Activated naive CD4-positive, alpha-beta T cell treated with anti-CD3 and anti-CD28 coated beads, Interleukin-2, amount 50 U/mL, for 16 hours (primary cell): ENCODE measurements around the gene DNAJC15.

Experiments
- DNase-seq: peaks from one replicate; pipeline ENCODE4 v3.0.0-alpha.2; 2020

DNAJC15 gene

DNA sequence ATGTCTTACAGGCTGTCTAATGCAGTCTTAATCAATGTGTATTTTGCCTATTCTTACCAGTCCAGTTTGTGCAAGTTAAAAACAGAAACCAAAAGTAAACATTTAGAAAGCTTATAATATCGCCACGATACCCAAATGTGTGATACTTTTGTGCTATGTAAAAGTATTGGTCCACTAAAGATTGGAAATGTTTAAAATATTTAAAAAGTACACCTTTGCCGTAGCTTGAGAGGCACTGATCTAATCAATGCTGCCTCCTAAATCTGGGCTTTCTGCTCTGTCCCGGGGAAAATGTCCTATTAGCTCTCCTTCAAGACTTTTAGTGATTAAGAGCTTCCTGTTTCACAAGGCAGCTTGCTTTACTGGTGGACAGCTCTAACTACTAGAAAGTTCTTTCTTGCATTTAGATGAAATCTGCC lies 64.7 kb downstream of the DNAJC15 start:
- no peak for DNase-seq

DNA sequence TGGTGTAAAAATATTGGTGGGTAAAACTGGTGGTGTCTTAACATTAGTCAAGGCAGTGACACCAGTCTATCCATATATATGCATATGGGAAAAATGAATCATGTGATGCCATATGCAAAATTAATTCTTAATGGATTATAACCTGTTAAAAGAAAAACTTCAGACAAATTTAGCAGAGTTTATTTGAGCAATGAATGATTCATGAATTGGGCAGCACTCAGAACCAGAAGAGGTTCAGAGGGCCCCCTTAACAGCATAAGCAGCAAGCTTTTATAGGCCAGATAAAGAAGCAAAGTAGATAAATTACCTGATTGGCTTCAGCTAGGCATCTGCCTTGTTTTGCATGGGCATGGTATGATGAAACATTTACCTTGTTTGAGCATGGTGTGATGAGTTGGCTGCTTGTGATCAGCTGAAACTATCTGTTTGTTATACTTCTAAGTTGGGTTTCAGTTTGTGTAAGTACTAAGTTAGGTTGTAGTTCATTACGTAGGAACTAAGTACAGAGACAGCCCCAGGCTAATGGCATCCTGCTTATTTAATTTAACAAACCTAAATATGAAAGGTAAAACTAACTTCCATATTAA lies 66.6 kb downstream of the DNAJC15 start:
- no peak for DNase-seq

DNA sequence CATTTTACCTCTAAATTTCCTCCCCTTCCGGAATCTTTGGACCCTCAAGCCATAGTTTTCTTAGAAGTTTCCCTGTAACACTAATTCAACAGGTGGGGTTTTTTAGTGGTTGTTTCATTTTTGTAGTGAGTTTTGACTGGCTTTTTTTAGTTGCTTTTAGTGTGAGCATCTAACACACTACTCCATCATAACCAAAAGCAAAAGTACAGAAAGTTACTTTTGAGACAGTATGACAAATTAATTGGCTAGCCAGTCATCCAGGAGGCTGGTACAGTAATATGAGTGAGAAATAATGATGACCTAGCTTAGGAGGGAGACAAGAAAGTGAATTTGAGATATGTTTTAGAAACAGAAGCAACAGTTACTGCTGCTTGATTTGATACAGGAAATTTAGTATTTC lies 71.5 kb downstream of the DNAJC15 start:
- no peak for DNase-seq

DNA sequence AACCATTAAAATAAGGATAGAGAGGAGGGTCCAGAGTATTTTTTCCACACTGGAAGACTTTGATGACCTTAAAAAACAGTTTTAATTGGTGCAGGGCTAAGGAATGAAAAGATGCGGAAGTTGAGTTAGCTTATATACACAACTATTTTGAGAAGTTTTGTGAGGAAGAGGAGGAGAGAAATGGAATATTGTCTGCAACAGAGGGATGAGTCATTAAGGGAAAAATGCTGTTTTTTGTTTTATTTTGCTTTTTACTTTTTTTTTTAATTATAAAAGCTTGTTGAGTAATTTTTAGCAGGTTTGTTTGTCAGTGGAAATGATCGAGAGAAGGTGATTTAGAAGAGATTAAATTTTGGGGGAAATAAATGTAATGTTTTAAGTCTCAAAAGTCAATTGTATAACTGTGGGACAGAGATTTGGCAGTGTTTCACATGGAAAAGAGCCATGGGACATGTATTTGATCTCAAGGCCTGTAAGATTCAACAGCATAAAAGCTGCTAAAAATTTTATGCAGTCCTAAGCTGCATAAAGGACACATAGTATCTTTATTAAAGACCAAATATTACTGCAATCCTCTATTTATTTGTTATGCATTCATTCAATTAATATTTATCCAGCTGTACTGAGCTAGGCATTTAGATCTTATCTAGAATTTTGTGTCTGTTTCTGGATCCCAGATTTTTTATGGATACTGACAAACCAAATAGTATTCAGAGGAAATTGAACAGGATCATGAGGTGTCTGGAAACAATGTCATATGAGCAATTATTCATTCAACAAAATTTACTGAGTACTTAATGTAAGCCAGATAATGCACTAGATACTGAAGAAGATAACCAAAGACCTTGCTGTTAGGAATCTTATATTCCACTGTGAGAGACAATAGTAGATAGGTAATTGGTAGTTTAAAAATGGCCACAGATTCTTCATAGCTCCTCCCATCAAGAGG lies 72.7 kb downstream of the DNAJC15 start:
- no peak for DNase-seq

DNA sequence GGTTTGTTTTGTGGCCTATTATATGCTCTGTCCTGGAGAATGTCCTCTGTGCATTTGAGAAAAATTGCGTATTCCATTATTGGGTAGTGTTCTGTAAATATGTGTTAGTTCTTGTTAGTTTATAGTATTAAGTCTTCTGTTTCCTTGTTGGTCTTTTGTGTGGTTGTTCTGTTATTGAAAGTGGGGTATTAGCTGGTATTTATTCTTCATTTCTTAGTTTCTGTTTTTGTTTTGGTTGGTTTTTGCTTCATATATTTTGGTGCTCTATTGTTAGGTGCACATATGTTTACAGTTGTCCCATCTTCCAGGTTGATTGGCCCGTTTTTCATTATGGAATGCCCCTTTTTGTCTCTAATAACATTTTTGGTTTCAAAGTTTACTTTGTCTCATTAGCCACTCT lies 77.3 kb downstream of the DNAJC15 start:
- no peak for DNase-seq

DNA sequence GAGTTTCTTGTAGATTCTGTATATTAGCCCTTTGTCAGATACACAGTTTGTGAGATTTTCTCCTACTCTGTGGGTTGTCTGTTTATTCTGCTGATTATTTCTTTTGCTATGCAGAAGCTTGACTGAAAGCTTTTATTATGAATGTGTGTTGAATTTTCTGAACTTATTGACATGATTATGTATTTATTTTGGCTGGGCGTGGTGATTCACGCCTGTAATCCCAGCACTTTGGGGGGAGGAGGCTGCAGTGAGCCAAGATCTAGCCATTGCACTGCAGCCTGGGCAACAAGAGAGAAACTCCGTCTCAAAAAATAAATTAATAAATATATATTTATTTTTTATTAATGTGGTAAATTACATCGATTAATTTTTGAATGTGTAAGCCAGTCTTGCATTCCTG lies 78.9 kb downstream of the DNAJC15 start:
- no peak for DNase-seq

DNA sequence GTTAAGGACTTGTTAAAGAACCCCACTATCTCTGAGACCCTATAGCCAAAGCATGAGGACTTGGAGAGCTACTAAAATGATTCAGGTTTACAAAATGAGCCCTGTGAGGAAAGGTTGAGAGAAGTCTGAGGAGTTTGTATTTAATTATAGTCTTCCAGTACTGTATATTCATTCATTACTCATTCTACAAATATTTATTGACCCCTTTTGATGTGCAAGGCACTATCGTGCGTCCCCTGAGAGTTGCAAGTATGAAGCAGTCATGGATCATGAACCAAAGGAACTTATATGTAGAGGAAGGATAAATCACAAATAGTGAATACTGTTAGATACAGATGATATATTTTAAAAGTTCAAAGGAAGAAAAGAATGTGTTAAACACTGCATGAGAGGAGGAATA lies 84.4 kb downstream of the DNAJC15 start:
- no peak for DNase-seq

DNA sequence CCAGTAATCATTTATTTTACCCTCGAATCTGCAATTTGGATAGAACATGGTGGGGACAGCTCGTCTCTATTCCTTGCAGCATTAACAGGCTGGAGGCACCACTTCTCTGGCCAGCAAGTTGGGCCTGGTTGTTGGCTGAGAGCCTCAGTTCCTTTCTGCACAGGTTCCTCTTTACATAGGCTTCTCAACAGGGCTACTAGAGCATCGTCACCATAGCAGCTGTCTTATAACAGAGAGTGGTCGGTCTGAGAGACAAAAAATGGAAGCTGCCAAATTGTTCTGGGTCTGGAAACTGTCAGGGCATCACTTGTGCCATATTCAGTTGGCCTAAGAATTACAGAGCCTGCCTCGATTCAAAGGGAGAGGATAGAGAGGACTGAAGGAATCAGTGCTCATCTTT lies 86.7 kb downstream of the DNAJC15 start:
- no peak for DNase-seq

DNA sequence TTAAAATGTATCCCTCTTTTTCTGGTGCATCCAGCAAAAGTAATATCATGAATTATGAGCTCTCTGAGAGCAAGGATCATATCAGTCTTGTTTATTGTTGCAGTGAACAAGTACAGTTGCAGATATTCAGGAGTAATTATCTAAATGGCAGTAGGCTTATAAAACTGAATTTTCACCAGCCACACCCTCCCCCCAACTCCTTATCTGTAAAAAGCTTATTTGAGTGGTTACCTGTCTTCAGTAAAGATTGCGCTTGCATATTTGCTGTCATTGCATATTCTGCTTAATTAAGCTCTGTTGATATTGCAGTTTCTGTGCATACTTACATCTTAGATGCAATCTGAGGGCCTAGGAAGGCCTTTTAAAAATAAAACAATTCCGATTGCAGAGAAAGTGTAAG lies 87.3 kb downstream of the DNAJC15 start:
- no peak for DNase-seq

DNA sequence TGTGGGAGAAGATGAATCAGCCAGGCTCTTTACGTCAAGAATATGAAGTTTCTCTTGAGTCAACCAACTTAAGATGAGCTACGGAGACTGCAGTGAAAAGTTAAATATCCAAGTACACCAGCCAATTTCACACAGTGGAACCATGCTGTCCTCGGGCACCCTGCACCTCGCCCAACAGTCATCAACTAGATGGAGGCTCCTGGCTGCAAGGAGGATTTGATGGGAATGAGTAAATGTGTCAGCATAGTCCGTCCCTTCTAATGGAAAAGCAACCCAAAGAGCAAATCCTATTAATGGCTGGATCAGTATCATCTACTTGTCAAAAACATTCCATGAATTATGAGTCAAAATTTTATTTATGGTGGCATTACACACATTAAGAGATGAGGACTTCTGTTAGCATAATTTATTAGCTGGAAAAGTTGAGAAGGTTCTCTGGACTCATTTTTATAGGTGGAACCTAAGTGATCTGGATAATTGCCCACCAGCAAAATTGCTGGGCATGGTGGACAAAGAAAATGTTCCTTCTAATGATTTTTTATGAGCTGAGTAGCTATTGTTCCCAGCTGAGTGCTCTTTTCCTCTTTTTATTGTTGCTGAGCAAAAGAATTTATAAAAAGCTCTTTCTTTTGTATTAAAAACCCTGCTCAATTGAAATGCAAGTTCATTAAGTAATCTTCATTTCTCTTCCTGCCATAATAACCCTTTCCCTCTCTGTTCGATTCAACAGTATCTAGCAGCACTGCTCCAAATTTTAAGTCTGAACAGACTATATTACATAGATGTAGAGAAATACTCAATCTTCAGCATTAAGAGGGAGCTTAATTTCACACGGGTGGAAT lies 88.4 kb downstream of the DNAJC15 start:
- no peak for DNase-seq

DNA sequence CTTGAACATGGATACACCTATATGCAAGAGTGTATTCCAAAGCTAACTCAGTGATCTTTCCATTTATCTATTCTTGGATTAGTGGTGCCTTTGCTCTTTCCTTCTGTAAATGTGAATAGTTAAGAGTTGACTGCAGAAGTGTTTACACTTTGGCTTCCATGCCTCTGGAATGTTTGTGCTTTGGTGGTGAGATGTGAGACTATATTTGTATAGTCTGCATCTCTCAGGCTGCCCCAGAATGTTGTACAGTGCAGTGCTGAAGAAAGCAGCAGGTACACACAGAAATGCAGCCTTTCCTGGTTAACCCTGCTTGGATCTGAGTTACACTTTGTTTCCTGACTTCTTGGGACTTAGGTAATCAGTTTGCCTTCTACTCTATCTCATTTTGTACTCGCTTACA lies 90.2 kb downstream of the DNAJC15 start:
- no peak for DNase-seq

DNA sequence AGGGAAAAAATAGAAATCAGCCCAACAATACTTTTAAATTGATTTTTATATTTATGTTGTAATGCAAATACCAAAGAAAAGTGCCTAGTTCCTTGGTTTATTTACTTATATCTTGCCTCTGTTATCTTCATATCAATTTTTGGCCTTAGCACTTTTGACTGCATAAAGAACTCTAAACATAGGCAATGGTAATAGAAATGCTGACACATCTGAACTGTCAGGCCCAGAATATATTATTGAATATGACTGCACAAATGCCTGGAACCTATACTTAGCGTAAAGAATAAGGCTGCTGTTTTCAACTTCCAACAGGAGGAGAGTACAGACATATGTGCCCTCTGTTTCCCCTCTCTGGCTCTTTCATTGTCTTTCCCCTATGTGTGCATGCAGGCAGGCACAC lies 91.1 kb downstream of the DNAJC15 start:
- DNase-seq = no peak

DNA sequence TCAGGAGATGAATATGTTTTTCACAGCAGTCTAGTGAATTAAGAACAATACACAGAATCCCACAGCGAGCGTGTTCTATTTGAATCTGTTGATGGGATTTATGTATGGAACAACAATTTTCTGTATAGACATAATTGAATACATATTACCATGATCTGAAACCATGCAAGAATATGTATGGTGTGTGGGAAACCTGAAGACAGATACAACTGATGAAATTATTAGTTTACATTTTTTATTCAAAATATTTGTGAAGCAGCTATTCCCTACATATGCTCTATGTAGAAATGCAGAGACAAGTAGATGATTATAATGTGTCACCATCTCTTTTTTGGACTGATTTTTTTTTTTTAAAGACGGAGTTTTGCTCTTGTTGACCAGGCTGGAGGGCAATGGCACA lies 91.8 kb downstream of the DNAJC15 start:
- DNase-seq = no peak

DNA sequence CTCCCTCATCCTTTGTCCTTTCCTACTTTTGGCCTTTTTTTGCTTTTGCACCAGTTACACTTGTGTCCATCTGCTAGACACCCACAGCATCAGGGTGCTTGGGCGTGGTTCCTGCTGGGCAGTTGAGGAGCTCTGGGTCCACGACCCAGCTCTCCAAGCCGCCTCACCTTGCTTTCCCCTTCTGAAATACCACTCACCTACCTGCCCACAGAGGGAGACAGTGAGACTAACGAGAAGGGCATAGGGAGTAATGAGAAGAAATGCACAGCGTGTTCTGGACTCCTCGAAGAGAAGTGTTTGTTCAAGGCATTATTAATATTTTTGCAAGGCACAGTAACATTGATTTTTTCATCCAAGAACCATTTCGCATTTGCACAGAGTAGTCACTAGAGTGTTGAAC lies 92.9 kb downstream of the DNAJC15 start:
- DNase-seq = no peak

DNA sequence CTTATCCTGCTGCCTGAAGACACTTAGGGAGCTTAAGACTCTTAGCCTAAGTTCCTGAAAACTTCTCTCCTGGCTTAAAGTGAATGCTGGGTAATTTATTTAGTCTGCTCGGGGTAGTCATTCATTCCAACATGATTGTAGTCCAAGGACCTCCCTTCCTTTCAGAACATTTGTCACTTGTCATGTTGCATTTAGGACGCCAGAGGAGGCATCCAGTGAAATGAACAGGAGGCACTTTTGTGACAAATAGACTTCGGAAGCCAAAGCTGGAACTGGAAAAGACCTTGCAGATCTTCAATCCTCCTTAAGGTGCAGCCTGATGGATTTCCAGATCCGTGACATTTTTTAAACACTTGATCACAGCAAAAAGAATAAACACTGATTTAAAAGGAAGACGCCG lies 95.1 kb downstream of the DNAJC15 start:
- no peak for DNase-seq

DNA sequence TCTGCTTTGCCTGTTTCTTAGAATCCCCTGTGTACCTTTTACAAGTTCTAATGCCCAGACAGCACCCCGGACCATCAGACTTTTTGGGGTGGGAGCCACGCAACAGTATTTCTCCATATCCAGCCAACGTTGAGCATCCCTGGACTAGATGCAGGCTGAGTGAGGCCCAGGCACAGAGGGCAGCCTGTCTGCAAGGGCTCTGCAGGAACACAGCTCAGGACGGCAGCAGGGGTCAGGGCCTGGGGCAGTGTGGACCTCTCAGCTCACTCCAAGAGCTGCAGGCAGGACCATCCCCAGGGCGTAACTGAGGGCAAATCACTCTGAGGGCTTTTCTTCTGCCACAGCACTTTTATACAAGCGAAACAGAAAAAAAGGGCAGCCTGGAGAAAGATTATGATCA lies 95.8 kb downstream of the DNAJC15 start:
- no peak for DNase-seq

DNA sequence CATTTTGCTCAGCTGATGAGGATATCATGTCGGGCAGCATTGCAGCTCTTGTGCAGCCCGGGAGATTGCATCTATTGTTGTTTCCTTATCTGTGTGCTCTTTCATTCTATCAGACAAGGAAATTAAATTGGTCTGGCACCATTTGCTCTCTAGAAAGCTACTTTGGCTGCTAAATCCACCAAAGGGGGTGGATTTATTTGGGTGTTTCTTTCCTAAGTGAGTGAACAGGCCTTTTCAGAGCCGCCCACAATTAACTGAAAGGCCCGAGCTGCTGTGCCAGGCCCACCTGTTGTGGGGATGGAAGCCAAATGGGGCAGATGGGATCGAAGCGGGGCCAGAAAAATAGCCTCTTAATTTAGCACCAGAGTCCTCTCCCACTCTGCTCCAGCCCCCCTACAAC lies 99.4 kb downstream of the DNAJC15 start:
- no peak for DNase-seq

DNA sequence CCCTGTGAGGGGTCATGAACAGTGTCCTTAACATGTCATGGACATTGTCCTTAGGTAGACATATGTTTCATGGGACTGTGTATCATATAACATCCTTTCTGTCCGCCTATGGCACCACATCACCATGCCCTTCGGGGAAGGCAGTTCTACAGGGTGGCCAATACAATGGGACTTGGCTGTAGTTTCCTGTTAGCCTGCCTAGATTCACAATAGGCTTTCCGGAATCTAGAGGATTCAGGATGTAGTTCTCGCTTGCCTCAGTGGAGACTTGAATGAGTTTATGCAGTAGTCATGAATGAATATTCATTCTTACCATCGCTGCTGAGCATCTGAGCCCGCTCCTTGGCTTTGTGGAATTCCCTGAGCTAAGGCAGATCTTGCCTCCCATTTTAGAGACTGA lies 100.5 kb downstream of the DNAJC15 start:
- DNase-seq = no peak

DNA sequence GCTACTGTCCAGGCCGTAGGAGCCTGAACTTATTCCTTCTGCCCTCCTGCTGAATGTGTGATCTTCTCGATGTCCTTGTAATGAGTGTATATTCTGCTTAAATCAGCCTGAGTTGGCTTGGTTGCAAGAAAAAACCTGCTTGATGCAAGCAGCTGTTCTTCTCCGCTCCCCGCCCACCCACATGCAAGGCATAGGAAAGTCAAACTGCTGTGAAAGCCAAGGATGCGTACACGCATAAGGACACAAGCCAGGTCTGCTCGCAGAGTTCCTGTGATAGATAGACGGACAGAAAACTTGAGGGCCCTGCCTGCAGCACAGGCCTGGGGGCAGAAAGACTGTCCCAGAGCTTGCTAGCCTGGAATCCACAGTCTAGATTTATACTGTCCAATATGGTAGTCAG lies 101.1 kb downstream of the DNAJC15 start:
- no peak for DNase-seq

DNA sequence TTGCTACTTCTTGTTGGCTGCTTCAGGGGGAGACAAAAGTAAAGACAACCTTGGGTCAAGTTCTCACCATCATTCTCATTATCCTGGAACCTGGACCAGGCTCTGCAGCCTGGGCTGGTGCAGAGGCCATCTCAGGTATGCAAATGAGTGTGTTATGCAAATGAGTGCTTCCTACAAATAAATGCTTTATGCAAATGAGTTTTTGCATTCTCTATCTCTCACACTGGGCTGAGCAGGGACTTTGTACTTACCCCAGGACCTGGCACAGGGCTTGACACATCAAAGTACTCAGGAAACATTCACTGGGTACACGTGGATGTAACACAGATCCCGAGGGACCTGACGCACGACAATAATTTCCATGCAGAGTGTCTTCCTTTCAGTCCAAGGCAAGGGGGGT lies 103.0 kb downstream of the DNAJC15 start:
- no peak for DNase-seq

DNA sequence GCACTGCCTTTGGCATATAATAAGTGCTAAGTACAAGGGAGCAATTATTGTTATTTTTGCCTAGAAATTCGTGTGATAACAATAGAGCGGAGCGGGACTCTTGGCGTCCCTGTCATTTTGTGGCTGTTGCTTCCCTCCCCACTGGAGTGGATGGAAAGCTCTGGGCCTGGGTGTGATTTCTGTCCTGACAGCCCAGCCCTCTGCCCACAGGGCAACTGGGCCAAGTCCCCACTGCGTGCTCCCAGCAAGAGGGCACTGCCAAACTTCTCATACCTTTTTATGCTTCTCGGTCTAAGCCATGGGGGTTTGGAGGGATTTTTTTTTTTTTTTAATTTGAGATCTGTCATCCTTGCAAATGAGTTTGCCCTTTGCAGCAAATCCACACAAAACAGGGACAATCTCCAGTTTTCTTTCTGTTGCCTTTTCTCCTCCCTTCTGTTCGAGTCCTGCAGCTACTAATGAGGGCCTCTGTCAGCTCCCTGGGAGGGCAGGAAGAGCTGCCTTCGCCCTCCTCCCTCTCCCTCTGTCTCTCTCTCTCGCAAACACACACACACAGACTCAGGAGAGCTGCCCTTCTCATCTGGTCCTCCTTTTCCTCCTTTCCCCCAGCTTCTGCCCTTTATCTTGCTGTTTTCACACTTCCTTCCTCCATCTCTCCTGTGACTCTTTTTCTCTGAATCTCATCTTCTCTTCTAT lies 103.9 kb downstream of the DNAJC15 start:
- DNase-seq = no peak

DNA sequence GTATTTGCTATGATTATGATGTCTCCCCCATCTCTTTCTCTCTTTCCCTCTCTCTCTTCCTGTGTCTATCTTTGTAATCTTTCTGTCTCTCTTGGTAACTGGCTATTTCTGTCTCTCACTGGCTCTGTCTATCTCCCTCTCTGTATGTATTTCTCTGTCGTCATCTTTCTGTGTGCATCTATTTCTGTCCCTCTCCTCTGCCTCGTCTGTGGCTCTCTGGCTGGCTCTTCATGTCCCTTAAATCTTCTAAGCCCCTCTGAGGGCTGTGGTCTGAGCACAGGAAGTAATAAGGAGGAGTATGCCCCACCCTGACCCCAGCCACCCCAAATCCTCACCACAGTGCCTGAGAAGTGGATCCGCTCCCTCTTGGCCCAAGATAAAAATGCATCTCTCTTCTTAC lies 104.4 kb downstream of the DNAJC15 start:
- no peak for DNase-seq

DNA sequence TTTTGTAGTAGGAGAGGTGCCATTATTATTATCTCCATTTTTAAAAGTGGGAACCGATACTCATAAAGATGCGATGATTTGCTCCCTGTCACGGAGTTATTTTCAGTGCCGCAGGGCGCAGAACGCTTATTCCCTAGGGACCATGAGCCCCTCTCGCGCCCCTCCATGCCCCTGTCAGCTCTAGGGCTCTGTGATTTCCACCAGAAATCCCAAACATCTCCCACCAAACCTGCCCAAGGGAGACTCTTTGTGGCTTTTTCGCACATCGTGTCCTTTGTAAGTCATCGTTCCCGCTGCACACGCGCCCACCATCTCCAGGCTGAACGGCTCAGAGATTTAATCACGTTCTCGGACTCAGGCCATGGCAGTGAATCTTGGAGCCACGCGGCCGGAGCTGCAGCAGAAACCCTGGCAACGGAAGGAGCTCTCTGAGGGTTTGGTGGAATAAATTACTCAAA lies 105.1 kb downstream of the DNAJC15 start:
- DNase-seq = no peak
